Prostate gland (tissue), 2 donors: ENCODE results near the gene G6PD. TPM values are rescaled to one million over a fixed set of nuclear protein-coding genes. Genes with fewer than 3 reads are reported as not detected.
"Not testable (repeated sequence)": the region's sequence is repeated elsewhere in the genome, so short reads cannot be mapped to it uniquely, and the experiment has no call there.

Source experiments
- DNase-seq: peaks from one replicate; pipeline ENCODE4 v3.0.0-alpha.2; 2019; ENCODE audit warnings: low spot score
- H3K27ac ChIP-seq, 2 donors: fragments of 200-600 bp; sonication (generic); 2 replicates each; pipeline ENCODE4 v1.5.1; 2017 to 2019
- H3K27me3 ChIP-seq: fragments of 200-600 bp; sonication (generic); replicated peaks from 2 replicates; pipeline ENCODE4 v1.5.1; 2019; ENCODE audit not compliant: insufficient read depth
- H3K36me3 ChIP-seq, 2 donors: fragments of 200-600 bp; sonication (generic); 1 replicate in 1 of 2; 2 replicates in 1 of 2; pipeline versions ENCODE4 v1.5.1 to v1.8.1; 2017 to 2019
- H3K4me1 ChIP-seq: fragments of 200-600 bp; sonication (generic); replicated peaks from 2 replicates; pipeline ENCODE4 v1.5.1; 2019
- H3K4me3 ChIP-seq, 2 donors: fragments of 200-600 bp; sonication (generic); 2 replicates each; pipeline ENCODE4 v1.5.1; 2017 to 2019
- H3K9me3 ChIP-seq: fragments of 200-600 bp; sonication (generic); 2 replicates; pipeline ENCODE4 v1.5.1; 2017
- POLR2A ChIP-seq: fragments of 450-650 bp; IDR thresholded peaks from one replicate; pipeline ENCODE4 v1.6.1; 2016; ENCODE audit warnings: antibody characterized with exemption, mild to moderate bottlenecking
- POLR2AphosphoS5 ChIP-seq: sonication (generic); formaldehyde crosslinking; IDR thresholded peaks from one replicate; pipeline ENCODE4 v1.6.1; 2017; ENCODE audit warnings: antibody characterized with exemption
- WGBS: methylation state at CpG from one replicate; pipeline ENCODE4 v1.1.5; 2018; 5-methylcytosine and 5-hydroxymethylcytosine counted together
- intact Hi-C: fragments of 100-400 bp; cut with DNase I; formaldehyde crosslinking; loops from one replicate; pipeline ENCODE4 v1.14.2; 2022
- total RNA-seq, 2 donors: library from RNA; depleted of rRNA; stranded (reverse); fragments of >200 nt; gene quantifications; one replicate each; pipeline ENCODE4 v1.1.0, GENCODE V29; 2016
- TF ChIP-seq, protein P1 (sequence below), 4 experiments: fragments of 200-600 bp in 2 of 4; fragments of 450-650 bp in 2 of 4; sonication (generic) in 2 of 4; IDR thresholded peaks; 1 replicate in 3 of 4; 2 replicates in 1 of 4; pipeline ENCODE4 v1.5.1; 2016 to 2019; ENCODE audit warnings: antibody characterized with exemption in 4 of 4, mild to moderate bottlenecking in 2 of 4, moderate library complexity in 2 of 4

Gene G6PD
- total RNA-seq, 2 donors from 2014 or later: 27.9 to 300 TPM

DNA sequence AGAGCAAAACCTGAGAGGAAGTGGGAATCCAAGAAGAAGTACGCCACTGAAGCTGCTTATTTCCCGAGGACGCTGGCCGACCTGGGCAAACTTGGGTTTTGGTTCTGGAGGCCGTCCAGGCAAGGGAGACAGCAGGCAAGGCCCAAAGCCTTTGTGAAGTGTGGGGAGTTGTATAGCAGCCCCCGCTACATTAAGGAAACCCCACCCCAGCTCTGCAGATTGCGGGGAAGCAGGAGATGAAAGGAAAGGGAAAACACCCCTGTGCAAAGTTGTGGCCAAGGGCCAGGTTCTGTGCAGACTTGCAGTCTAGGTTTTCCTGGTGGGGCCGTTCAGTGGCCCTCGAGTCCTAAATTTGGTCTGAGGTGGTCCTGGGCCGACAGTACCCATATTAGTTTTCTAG, 26.4 kb upstream of the G6PD start:
- intact Hi-C loops, H3K4me1 ChIP-seq, H3K27ac ChIP-seq, H3K4me3 ChIP-seq, H3K36me3 ChIP-seq, H3K9me3 ChIP-seq, DNase-seq, H3K27me3 ChIP-seq: not testable (repeated sequence)
- WGBS: no CpG with 5 or more reads among the region's 10 CpGs

DNA sequence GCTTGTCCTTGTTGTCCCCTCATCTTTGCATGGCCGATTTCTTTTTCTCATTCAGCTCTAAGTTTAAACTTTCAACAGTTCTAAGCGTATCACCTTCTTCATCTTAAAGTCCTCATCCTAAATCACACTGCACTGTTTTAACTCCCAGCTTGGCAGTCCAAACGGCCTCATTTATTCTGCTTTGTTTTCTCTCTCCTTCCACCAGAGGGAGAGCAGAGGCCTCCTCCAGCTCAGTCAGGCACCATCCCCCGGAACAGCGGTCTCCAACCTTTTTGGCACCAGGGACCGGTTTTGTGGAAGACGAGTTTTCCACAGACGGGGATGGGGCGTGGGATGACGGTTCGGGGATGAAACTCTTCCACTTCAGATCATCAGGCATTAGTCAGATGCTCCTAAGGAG, 23.7 kb upstream of the G6PD start:
- WGBS: no CpG with 5 or more reads among the region's 11 CpGs
- not testable (repeated sequence) for H3K4me3 ChIP-seq

DNA sequence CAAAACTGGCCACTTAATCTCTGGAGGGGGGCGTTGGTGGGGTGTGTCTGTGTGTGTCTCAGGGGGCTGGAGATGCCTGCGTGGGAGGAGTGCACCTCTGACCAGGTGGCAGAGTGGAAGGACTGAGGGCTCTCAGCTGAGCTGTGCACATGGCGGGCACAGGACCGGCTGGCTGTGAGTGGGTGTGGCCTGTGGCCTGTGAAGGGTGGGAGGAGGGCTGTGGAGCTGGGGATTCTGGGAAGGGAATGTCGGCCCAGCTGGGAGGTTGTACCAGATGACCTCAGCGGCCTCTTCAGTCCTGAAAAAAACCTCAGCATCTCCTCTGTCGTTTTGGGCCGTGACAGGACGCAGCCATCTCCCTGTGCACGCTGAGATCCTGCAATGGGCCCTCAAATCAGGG, 15.6 kb upstream of the G6PD start:
- H3K4me1 ChIP-seq, H3K27ac ChIP-seq, DNase-seq, H3K27me3 ChIP-seq, H3K4me3 ChIP-seq, intact Hi-C loops, H3K9me3 ChIP-seq, H3K36me3 ChIP-seq: not testable (repeated sequence)
- no CpG with 5 or more reads among the region's 10 CpGs for WGBS

More for the DNA sequence above, 23.7 kb upstream of the G6PD start:
- H3K27ac ChIP-seq, H3K4me1 ChIP-seq, intact Hi-C loops, H3K36me3 ChIP-seq, H3K27me3 ChIP-seq, DNase-seq, H3K9me3 ChIP-seq: not testable (repeated sequence)

DNA sequence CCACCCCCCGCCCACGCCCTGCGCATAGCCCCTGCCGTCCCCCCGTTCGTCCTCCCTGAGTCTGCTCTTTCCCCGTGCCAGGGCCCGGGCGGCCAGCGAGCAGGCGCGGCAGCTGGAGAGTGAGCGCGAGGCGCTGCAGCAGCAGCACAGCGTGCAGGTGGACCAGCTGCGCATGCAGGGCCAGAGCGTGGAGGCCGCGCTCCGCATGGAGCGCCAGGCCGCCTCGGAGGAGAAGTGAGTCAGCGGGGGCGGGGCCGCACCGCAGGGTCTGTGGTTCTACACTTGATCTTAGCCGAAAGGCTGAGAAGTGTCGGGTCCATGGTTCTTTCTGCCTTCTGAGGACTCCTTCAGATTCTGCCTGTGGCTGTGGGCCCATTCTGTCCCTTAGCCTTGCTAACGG, 13.7 kb upstream of the G6PD start:
- H3K4me3 ChIP-seq, H3K9me3 ChIP-seq, DNase-seq, H3K27ac ChIP-seq, H3K27me3 ChIP-seq, intact Hi-C loops, H3K36me3 ChIP-seq, H3K4me1 ChIP-seq: not testable (repeated sequence)
- no CpG with 5 or more reads among the region's 31 CpGs for WGBS

DNA sequence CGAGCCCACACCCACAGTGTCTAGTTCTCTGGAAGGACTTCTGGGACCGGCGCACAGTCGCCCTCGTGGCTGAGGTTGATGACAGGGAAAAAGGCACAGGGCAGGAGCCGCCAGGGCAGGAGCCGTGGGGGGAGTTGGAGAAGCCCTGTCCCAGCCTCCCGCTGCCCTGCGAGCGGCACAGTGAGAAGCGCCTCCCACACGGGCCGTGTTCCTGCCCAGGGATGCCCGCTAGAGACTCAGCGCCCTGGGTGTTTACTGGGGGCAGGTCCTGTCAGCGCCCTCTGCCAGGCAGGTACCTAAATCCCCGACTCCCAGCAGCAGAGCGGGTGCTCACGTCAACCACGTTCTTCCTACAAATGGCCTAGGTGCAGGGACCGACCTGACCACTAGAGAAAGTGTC, 12.2 kb upstream of the G6PD start:
- not testable (repeated sequence) for DNase-seq

DNA sequence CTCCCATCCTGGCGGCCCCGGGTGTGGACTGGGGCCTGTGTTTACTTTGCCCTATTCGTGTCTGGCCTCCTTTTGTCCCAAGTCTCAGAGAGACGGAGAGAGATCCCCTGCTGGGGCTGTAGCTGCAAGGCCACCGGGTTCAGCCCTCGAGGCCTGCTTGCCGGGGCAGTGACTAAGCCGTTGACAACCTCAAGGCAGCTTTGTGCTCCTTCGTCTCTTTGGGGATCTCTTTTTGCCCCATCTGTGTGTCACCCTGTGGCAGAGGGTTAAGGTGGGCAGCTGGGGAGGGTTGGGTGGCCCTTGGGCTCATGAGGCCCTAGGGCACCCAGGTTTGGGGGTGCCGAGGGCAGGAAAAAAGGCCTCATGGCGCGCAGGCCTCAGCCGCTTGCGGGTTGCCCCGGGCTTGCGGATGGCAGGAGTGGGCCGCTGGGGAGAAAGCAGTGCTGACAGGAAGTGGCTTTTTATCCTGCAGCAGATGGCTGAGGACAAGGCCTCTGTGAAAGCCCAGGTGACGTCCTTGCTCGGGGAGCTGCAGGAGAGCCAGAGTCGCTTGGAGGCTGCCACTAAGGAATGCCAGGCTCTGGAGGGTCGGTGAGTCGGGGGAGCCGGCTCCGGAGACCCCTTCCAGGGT, 11.5 kb upstream of the G6PD start:
- DNase-seq, intact Hi-C loops, H3K36me3 ChIP-seq, H3K4me3 ChIP-seq, H3K9me3 ChIP-seq, H3K4me1 ChIP-seq, H3K27me3 ChIP-seq, H3K27ac ChIP-seq: not testable (repeated sequence)
- no CpG with 5 or more reads among the region's 24 CpGs for WGBS

More for the DNA sequence above, 12.2 kb upstream of the G6PD start:
- H3K9me3 ChIP-seq, H3K4me1 ChIP-seq, H3K27ac ChIP-seq, H3K27me3 ChIP-seq, H3K36me3 ChIP-seq, H3K4me3 ChIP-seq, intact Hi-C loops: not testable (repeated sequence)
- WGBS: no CpG with 5 or more reads among the region's 21 CpGs

DNA sequence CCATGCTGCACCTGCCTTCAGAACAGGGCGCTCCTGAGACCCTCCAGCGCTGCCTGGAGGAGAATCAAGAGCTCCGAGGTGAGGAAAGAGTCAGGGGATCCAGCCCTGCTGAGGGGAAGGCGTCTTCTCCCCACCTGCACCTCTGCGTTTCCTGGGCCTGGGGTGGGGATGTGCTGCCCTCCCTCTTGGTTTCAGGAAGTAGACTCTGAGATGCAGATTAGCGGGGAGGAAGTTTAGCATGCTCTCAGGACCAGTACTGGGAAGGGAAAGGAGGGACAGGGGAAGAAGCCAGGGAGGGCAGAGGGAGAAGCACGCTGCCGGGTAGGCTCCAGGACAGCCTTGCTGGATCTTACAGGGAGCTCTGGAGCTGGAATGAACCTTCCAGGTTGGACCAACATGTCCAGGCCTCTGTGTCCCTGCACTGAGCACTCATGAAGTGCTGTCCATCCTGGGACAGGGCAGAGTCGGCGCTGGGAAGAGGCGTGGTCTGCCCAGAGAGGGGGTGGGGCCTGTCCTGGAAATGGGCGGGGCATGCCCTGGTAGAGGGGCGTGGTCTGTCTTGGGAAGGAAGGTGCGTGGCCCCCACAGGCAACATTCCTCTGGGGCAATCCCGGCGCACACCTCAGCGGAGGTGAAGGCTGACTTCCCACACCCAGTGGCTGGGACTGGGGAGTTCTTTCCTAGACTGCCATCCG, 5.6 kb upstream of the G6PD start:
- H3K4me3 ChIP-seq, H3K27me3 ChIP-seq, intact Hi-C loops, H3K9me3 ChIP-seq, DNase-seq, H3K4me1 ChIP-seq, H3K36me3 ChIP-seq, H3K27ac ChIP-seq: not testable (repeated sequence)
- 86% methylated on average over 4 of the region's 18 CpGs for WGBS

DNA sequence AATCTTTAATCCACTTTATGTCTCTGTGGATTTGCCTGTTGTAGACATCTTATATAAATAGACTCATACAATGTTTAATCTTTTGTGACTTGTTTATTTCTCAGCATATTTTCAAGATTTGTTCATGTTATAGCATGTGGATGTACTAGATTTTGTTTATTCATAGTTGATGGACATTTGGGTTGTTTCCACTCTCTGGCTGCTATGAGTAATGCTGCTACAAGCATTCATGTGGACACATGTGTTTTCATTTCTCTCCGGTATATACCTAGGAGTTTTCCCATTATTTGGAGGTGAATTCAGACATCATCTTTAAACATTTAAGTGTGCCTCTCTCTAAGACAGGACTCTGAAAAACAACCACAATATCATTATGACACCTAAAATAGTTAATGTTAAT, 3.1 kb upstream of the G6PD start:
- Histone ChIP-seq H3K27ac (no peak overlapping the region), H3K4me1 (no peaks in the 10 kb centered on the region), H3K9me3 (no peaks in the 10 kb centered on the region), H3K36me3 (no peaks in the 10 kb centered on the region), H3K27me3 (no peaks in the 10 kb centered on the region), H3K4me3 (no peak overlapping the region)
- intact Hi-C loops: no loop called here
- DNase-seq: no peak
- WGBS: 38% methylated on average over 1 of the region's 1 CpG
- TF ChIP-seq POLR2A (no peak), POLR2AphosphoS5 (no peak)
- TF ChIP-seq, protein P1, sequence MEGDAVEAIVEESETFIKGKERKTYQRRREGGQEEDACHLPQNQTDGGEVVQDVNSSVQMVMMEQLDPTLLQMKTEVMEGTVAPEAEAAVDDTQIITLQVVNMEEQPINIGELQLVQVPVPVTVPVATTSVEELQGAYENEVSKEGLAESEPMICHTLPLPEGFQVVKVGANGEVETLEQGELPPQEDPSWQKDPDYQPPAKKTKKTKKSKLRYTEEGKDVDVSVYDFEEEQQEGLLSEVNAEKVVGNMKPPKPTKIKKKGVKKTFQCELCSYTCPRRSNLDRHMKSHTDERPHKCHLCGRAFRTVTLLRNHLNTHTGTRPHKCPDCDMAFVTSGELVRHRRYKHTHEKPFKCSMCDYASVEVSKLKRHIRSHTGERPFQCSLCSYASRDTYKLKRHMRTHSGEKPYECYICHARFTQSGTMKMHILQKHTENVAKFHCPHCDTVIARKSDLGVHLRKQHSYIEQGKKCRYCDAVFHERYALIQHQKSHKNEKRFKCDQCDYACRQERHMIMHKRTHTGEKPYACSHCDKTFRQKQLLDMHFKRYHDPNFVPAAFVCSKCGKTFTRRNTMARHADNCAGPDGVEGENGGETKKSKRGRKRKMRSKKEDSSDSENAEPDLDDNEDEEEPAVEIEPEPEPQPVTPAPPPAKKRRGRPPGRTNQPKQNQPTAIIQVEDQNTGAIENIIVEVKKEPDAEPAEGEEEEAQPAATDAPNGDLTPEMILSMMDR (IDR thresholded peaks at IDR 0.05): no peak
